ENCODE data around the gene HHAT. TPM values are rescaled to one million over a fixed set of nuclear protein-coding genes. Genes with fewer than 3 reads are reported as not detected.
"Not testable (repeated sequence)": the region's sequence is repeated elsewhere in the genome, so short reads cannot be mapped to it uniquely, and the experiment has no call there.

HHAT gene
- polyA plus RNA-seq, 1 donor = 15.2 TPM

GRCh38 chr1:210646258-210646616, 317.5 kb downstream of the HHAT start:
- DNase-seq = no peak

- no peak for DNase-seq
These were observed 319.0 kb downstream of the HHAT start for GRCh38 chr1:210647406-210648333.

GRCh38 chr1:210648588-210649269, 320.0 kb downstream of the HHAT start:
- no peak for DNase-seq

- DNase-seq = no peak
These were observed 321.7 kb downstream of the HHAT start for GRCh38 chr1:210650403-210650802.

DNA sequence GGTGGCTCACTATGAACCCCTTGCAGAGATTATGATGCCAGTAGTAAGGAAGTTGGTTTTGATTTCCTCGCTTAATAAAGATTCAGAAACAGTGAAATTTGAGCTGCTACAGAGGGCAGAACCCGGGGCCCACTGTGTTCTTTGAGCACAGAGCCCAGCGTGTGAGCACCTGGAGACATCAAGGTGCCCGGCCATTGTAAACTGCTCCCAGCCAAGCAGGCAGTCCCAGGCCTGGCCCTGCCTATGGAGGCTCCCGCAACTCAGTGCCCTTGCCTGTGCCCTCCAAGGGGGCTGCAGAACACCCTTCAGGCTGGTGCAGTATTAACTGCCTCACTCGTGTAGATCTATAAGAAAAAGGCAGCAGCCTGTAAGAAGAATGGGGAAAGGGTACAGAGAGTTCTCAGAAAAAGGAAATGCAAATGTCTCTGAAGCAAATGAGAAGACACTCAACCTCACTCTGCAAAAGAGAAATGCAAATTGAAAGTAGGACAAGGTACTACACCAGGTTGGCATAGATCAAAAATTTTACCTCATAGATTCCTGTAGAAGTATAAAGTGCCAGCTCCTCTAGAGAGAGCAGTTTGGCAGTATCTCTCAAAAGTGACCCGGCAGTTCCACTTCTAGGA, 323.7 kb downstream of the HHAT start:
- DNase-seq = no peak

DNA sequence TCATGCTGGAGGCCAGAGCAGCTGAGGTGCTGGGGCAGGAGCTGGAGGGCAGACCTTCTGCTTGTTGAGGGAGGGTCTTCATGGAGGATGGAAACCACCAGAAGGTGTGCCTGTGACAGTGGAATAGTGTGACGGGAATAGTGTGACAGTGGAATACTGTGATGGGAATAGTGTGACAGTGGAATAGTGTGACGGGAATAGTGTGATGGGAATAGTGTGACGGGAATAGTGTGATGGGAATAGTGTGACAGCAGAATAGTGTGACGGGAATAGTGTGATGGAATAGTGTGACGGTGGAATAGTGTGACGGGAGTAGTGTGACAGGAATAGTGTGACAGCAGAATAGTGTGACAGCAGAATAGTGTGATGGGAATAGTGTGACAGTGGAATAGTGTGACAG, 325.1 kb downstream of the HHAT start:
- DNase-seq = no peak

DNA sequence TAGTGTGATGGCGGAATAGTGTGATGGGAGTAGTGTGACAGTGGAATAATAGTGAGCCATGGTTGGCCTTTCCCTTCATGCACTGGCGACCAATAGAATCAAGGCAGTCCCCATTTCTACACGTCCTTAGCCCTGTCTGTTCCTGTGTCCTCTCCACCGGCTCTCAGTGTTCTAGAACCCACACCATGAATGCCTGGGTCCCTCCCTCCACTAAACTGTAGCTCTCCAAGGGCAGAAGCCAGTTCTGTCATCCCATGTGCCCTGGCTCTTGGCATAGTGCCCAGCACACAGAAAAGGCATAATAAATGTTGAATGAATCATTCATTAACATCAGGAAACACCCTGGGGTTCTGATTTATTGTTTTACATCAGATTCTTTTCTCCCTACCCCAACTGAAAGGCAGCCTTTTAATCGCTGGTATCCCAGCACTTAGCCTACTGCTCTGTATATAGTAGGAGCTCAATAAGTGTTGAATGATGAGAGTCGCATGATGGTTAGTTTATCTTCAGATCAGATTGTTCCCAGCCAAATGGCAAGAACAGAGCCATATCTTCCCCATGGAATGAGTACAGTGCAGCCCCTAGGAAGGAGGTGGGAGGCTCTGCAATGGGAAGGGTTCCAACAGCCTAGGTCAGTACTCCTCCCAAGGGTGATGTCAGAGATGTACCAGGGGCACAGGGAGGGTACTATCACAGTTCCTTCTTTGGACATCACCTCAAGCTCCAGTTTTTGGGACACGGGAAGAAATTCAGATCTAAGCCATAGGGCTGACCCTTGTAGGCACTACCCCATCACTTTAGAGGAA, 325.7 kb downstream of the HHAT start:
- DNase-seq = no peak

DNA sequence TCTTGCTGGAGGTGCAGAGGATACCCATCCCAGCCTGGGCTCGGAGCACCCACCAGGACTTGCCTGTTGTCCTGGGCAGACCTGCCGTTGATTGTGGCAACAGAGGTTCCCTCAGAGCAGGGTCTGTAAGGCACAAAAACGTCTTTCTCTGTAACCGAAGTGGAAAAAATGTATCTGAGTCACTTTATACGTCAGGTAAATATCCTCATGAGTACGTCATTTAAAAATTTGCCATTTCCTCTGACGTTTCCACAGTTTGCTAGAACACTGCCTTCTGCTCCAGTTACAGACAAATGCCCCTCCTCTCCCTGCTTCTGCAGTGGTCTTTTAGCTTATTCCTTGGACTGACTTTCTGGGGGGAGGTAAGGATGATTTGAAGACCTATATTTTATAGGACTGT, 326.8 kb downstream of the HHAT start:
- DNase-seq = no peak

GRCh38 chr1:210657806-210658205, 329.1 kb downstream of the HHAT start:
- DNase-seq = no peak

DNA sequence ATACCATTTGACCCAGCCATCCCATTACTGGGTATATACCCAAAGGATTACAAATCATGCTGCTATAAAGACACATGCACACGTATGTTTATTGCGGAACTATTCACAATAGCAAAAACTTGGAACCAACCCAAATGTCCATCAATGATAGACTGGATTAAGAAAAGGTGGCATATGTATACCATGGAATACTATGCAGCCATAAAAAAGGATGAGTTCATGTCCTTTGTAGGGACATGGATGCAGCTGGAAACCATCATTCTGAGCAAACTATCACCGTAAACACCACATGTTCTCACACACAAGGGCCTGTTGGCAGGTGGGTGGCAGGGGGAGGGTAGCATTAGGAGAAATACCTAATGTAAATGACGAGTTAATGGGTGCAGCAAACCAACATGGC, 332.8 kb downstream of the HHAT start:
- DNase-seq = not testable (repeated sequence)

GRCh38 chr1:210662291-210663050, 333.8 kb downstream of the HHAT start:
- peak; percentile 11 for DNase-seq

- DNase-seq = no peak
These were observed 335.2 kb downstream of the HHAT start for GRCh38 chr1:210663730-210664573.

GRCh38 chr1:210669951-210670350, 341.2 kb downstream of the HHAT start:
- DNase-seq = no peak

GRCh38 chr1:210674151-210674550, 345.4 kb downstream of the HHAT start:
- no peak for DNase-seq

DNA sequence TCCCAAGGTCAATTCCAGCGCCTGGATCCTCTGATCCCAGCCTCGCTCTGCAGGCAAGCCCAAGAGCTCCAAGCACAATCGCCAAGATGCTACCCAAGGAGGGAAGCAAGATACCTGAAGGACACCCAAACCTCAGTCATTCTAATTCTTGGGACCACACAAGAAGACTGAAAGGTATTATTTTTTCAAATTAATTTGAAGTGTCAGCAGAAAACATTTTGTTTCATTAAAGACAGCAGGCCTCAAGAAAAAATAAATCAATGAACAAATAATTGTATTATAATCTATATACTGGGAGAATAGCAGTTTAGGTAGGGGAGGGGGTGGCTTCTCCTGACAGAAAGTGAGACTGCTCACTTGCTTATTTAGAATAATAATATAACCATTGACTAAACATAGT, 347.8 kb downstream of the HHAT start:
- no peak for DNase-seq

GRCh38 chr1:210677533-210677932, 348.8 kb downstream of the HHAT start:
- DNase-seq = no peak

GRCh38 chr1:210678306-210678705, 349.6 kb downstream of the HHAT start:
- DNase-seq = no peak

DNA sequence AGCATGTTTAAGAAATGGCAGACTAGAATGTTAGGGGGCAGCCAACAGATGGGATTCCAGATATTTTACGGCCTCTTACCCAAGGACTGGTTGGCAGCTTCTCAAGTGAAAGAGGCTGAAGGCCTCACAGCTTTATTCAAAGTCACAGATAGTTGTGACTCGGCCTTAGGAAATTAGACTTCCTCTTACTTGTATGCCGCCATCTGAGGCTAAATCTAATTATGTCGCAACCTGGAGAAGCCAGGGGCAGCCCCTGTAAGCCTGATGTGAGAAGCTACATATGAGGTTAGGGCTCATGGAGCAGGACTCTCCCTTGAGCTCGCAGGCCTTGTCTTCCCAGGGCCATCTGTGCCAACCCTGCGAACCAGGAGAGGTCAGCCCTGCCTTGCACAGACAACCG, 352.5 kb downstream of the HHAT start:
- DNase-seq = no peak

- DNase-seq = no peak
These were observed 354.8 kb downstream of the HHAT start for GRCh38 chr1:210683403-210684047.
